Spinal cord (tissue), 10 donors: ENCODE data around the gene STOX2. TPM values are rescaled to one million over a fixed set of nuclear protein-coding genes. Genes with fewer than 3 reads are reported as not detected.
A peak's percentile ranks its signal among the peaks of the same experiment; 100 is the strongest.

ENCODE experiments used
- DNase-seq, 6 donors: peaks; one replicate each; pipeline versions ENCODE4 v3.0.0 to v3.0.0-alpha.2; 2013 to 2015; ENCODE audit warnings: low spot score in 6 of 6, low read depth in 4 of 6
- H3K27ac ChIP-seq: one replicate; pipeline ENCODE4 v1.5.1; 2013; ENCODE audit warnings: low read depth, low read length, control low read depth
- H3K27me3 ChIP-seq: one replicate; pipeline ENCODE4 v1.6.1; 2013; ENCODE audit warnings: low read length; ENCODE audit not compliant: control insufficient read depth, insufficient read depth
- H3K36me3 ChIP-seq: one replicate; pipeline ENCODE4 v1.6.1; 2013; ENCODE audit warnings: low read length; ENCODE audit not compliant: control insufficient read depth, insufficient read depth
- H3K4me1 ChIP-seq: one replicate; pipeline ENCODE4 v1.6.1; 2013; ENCODE audit warnings: low read length; ENCODE audit not compliant: control insufficient read depth, insufficient read depth
- H3K4me3 ChIP-seq: one replicate; pipeline ENCODE4 v1.5.1; 2013; ENCODE audit warnings: low read depth, low read length, control low read depth
- H3K9me3 ChIP-seq: one replicate; pipeline ENCODE4 v1.6.1; 2013; ENCODE audit warnings: low read length; ENCODE audit not compliant: control insufficient read depth, insufficient read depth
- WGBS: methylation state at CpG from one replicate; pipeline ENCODE4 v1.1.5; 2013; ENCODE audit warnings: missing lambda C conversion rate; ENCODE audit not compliant: insufficient coverage; 5-methylcytosine and 5-hydroxymethylcytosine counted together
- polyA plus RNA-seq, 2 donors: library from polyadenylated mRNA; unstranded; fragments of 120-200 nt; gene quantifications; one replicate each; pipeline ENCODE4 v1.2.1, GENCODE V29; 2013; ENCODE audit not compliant: insufficient read length in 2 of 2
- total RNA-seq, 2 donors: library from RNA; depleted of rRNA in 1 of 2; stranded (reverse); fragments of 120-200 nt in 1 of 2; fragments of >200 nt in 1 of 2; gene quantifications; one replicate each; pipeline versions ENCODE4 v1.2.3 to v1.2.4, GENCODE V29; 2013 to 2014
- donor health status: healthy.

STOX2 gene
- total and polyA plus RNA-seq, 4 donors, result 25.9 to 38.7 (median 31.0) TPM

DNA sequence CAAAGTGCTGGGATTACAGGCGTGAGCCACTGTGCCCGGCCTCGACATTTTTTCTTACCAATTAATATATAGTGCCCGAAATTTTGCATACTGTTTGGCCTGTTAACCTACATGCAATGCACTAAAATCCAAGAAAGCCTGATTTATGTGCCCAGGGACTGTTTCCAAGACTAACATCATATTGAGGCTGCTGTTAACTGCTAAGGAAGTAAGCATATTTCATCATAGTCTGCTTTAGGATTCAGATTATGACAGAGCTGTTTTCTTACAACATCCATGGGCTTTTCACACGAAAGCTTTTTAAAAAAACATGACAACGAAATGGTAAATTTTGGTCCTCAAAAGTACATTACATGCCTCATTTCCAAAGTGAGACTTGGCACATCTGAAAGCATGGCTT, 84.4 kb downstream of the STOX2 start:
- DNase-seq, result peak in 1 of 6 donors; percentile 21
- WGBS, result 67% methylated on average over 4 of the region's 6 CpGs
- no peak overlapping the region for H3K27ac ChIP-seq
- peaks cover 38% of the 10 kb centered on the region for H3K4me1 ChIP-seq
- H3K4me3 ChIP-seq, result no peak overlapping the region
- peaks cover 2% of the 10 kb centered on the region for H3K36me3 ChIP-seq
- H3K9me3 ChIP-seq, result no peaks in the 10 kb centered on the region
- no peaks in the 10 kb centered on the region for H3K27me3 ChIP-seq

DNA sequence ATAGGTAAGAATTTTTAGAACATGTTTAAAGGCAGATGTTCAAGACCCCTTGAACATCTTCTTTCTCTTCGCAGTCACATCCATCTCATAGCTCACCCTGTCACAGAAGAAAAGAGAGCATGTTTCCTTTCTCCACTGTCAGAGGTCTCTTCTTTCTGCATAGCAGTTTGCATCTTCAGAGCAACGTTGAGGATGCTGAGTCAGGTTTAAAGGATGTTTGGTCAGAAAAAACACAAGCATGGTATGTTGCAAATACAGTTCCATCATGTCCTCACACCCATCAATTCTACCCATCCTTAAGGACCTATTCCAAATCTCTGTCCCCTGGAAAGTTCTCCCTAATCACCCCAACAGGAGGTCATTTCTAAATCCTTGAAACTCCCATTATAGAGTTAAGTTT, 84.8 kb downstream of the STOX2 start:
- no peaks in the 10 kb centered on the region for H3K9me3 ChIP-seq
- peaks cover 33% of the 10 kb centered on the region for H3K4me1 ChIP-seq
- no CpG with 5 or more reads among the region's 2 CpGs for WGBS
- H3K4me3 ChIP-seq, result no peak overlapping the region
- no peak overlapping the region for H3K27ac ChIP-seq
- DNase-seq, result no peak
- H3K36me3 ChIP-seq, result peaks cover 2% of the 10 kb centered on the region
- H3K27me3 ChIP-seq, result no peaks in the 10 kb centered on the region

DNA sequence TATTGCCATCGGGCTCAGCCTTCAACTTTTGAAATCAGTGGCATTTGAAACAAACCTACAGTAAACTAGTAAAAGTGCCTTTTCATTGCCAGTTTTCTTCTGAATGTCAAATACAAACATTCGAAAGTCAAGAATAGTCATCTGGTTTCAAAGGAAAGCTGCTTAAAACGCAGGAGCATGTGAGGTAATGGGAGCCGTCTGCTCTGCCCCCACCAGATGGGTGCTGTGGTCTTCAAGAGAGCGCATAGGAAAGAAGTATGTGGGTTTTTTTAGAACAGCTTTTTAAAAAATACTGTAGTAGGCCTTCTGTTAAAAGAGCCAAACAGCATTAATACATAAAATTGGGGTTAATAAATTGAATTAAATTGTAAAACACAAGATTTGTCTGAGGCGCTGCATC, 88.6 kb downstream of the STOX2 start:
- H3K4me3 ChIP-seq, result no peak overlapping the region
- no CpG with 5 or more reads among the region's 6 CpGs for WGBS
- H3K27ac ChIP-seq, result no peak overlapping the region
- H3K36me3 ChIP-seq, result peaks cover 5% of the 10 kb centered on the region
- DNase-seq, result no peak
- H3K27me3 ChIP-seq, result no peaks in the 10 kb centered on the region
- peaks cover 6% of the 10 kb centered on the region for H3K4me1 ChIP-seq
- H3K9me3 ChIP-seq, result no peaks in the 10 kb centered on the region

DNA sequence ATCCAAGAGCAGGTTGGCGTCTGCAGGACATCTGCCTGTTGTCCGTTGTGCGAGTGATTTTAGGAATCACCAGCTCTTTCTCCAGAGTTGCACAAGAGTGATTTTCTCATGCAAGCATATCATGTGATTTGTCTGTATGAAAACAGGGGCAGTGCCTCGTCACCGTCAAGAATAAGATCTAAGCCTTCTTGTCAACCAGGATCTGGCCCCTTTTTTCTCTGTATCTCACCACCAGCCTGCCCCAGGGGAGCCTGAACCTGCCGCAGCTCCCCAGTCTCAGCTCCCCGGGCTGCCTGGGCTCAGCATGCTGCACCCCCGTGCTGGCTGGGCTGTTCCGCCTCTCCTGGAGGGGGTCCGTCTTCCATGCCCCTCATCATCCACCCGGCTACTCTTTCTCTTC, 90.5 kb downstream of the STOX2 start:
- Histone ChIP-seq H3K27ac (no peak overlapping the region), H3K4me3 (no peak overlapping the region), H3K9me3 (no peaks in the 10 kb centered on the region), H3K36me3 (peaks cover 3% of the 10 kb centered on the region), H3K4me1 (no peaks in the 10 kb centered on the region), H3K27me3 (no peaks in the 10 kb centered on the region)
- DNase-seq, result no peak
- WGBS, result 65% methylated on average over 11 of the region's 11 CpGs

GRCh38 chr4:183996868-183997267, 91.8 kb downstream of the STOX2 start:
- no peak for DNase-seq
- Histone ChIP-seq H3K9me3 (no peaks in the 10 kb centered on the region), H3K4me3 (no peak overlapping the region), H3K27ac (no peak overlapping the region), H3K27me3 (no peaks in the 10 kb centered on the region), H3K36me3 (peaks cover 4% of the 10 kb centered on the region), H3K4me1 (no peaks in the 10 kb centered on the region)
- 88% methylated on average over 4 of the region's 4 CpGs for WGBS

- Histone ChIP-seq H3K4me1 (no peaks in the 10 kb centered on the region), H3K36me3 (peaks cover 8% of the 10 kb centered on the region), H3K9me3 (no peaks in the 10 kb centered on the region), H3K4me3 (no peak overlapping the region), H3K27me3 (no peaks in the 10 kb centered on the region), H3K27ac (no peak overlapping the region)
- no peak for DNase-seq
- 100% methylated on average over 1 of the region's 6 CpGs for WGBS
Measured at GRCh38 chr4:183999435-183999834, 94.3 kb downstream of the STOX2 start.

- DNase-seq, result peak in 1 of 6 donors; percentile 32
- no peaks in the 10 kb centered on the region for H3K27me3 ChIP-seq
- H3K36me3 ChIP-seq, result peaks cover 8% of the 10 kb centered on the region
- no peak overlapping the region for H3K27ac ChIP-seq
- no peaks in the 10 kb centered on the region for H3K4me1 ChIP-seq
- WGBS, result 84% methylated on average over 13 of the region's 26 CpGs
- no peaks in the 10 kb centered on the region for H3K9me3 ChIP-seq
- no peak overlapping the region for H3K4me3 ChIP-seq
Measured at GRCh38 chr4:184000457-184001396, 95.6 kb downstream of the STOX2 start.

GRCh38 chr4:184003433-184003832, 98.3 kb downstream of the STOX2 start:
- H3K36me3 ChIP-seq, result peaks cover 6% of the 10 kb centered on the region
- WGBS, result 100% methylated on average over 3 of the region's 4 CpGs
- no peak for DNase-seq

DNA sequence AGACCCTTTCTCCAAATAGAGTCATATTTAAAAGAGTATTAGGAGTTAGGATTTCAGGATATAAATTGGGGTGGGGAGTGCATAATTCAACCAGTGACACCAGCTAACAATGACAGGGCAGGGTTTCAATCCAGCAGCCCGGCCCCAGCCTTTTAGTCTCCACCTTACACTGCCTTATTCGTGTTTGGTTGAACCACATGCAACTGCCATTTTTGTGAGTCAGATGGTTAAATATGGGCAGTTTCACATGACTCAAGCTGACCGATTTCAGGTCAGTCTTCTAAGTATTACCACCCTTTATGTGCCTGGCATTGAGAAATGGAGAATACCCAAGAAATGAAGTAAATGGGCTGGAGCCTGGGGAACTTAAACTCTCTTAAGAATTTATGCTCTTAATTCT, 102.8 kb downstream of the STOX2 start:
- Histone ChIP-seq H3K36me3 (peaks cover 24% of the 10 kb centered on the region), H3K4me3 (no peak overlapping the region), H3K9me3 (peaks cover 3% of the 10 kb centered on the region), H3K4me1 (no peaks in the 10 kb centered on the region), H3K27ac (no peak overlapping the region), H3K27me3 (no peaks in the 10 kb centered on the region)
- DNase-seq, result no peak
- WGBS, result 100% methylated on average over 1 of the region's 3 CpGs

More at GRCh38 chr4:184003433-184003832, 98.3 kb downstream of the STOX2 start:
- H3K27me3 ChIP-seq, result no peaks in the 10 kb centered on the region
- H3K27ac ChIP-seq, result no peak overlapping the region
- H3K9me3 ChIP-seq, result no peaks in the 10 kb centered on the region
- no peaks in the 10 kb centered on the region for H3K4me1 ChIP-seq
- no peak overlapping the region for H3K4me3 ChIP-seq

DNA sequence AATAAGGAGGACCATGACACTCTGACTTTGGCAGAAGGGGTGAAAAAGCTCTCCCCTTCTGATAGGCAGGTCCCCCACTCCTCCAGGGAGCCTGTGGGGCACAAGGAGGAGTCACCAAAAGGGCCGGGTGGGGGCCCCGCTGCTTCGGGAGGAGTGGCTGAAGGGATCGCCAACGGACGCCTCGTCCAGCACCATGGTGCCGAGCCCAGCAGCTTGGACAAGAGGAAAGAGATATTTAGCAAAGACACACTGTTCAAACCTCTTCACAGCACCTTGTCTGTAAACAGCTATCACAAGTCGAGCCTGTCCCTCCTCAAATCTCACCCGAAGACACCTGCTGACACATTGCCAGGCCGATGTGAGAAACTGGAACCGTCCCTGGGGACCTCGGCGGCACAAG, 105.6 kb downstream of the STOX2 start:
- 100% methylated on average over 12 of the region's 14 CpGs for WGBS
- DNase-seq, result no peak
- H3K27me3 ChIP-seq, result no peaks in the 10 kb centered on the region
- no peak overlapping the region for H3K27ac ChIP-seq
- H3K9me3 ChIP-seq, result peaks cover 3% of the 10 kb centered on the region
- H3K4me3 ChIP-seq, result no peak overlapping the region
- H3K4me1 ChIP-seq, result no peaks in the 10 kb centered on the region
- peaks cover 24% of the 10 kb centered on the region for H3K36me3 ChIP-seq
